ENCODE measurements around the gene C1orf35.

DNA sequence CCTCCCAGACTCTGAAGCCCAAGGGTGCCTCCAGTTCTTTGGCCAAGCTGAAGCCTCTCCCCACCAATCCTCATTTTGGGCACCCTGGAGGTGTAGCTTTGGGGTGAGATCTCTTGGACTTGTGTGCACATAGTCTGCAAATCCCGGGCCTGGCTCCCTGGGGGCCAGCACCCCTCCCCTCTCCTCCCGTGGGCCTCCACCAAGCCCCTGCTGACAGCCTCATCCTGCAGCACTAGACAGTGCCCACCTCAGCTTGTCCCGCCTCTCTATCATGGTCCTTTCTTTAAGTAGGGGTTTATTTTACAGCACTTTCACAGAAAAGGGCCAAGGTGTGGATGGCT is 49.8 kb upstream of the C1orf35 start:
- TF ChIP-seq CTCF (conservative IDR thresholded peaks at IDR 0.05; ENCODE audit: low read depth, low read length) (no peak), MXI1 (IDR thresholded peaks at IDR 0.05; ENCODE audit: borderline replicate concordance, low read depth, low read length) (no peak), POLR2A (IDR thresholded peaks at IDR 0.05; ENCODE audit: low read depth, low read length) (no peak), RFX5 (IDR thresholded peaks at IDR 0.05; ENCODE audit: low read depth, low read length) (no peak), MAFK (IDR thresholded peaks at IDR 0.05; ENCODE audit: low read depth, low read length) (no peak)
- TF ChIP-seq, protein P1, sequence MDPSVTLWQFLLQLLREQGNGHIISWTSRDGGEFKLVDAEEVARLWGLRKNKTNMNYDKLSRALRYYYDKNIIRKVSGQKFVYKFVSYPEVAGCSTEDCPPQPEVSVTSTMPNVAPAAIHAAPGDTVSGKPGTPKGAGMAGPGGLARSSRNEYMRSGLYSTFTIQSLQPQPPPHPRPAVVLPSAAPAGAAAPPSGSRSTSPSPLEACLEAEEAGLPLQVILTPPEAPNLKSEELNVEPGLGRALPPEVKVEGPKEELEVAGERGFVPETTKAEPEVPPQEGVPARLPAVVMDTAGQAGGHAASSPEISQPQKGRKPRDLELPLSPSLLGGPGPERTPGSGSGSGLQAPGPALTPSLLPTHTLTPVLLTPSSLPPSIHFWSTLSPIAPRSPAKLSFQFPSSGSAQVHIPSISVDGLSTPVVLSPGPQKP (IDR thresholded peaks at IDR 0.05; ENCODE audit: borderline replicate concordance, low read depth, low read length) = no peak

Measured in IMR-90 (cell line).